Measurements from ENCODE around the gene TCIRG1.

TCIRG1 gene

DNA sequence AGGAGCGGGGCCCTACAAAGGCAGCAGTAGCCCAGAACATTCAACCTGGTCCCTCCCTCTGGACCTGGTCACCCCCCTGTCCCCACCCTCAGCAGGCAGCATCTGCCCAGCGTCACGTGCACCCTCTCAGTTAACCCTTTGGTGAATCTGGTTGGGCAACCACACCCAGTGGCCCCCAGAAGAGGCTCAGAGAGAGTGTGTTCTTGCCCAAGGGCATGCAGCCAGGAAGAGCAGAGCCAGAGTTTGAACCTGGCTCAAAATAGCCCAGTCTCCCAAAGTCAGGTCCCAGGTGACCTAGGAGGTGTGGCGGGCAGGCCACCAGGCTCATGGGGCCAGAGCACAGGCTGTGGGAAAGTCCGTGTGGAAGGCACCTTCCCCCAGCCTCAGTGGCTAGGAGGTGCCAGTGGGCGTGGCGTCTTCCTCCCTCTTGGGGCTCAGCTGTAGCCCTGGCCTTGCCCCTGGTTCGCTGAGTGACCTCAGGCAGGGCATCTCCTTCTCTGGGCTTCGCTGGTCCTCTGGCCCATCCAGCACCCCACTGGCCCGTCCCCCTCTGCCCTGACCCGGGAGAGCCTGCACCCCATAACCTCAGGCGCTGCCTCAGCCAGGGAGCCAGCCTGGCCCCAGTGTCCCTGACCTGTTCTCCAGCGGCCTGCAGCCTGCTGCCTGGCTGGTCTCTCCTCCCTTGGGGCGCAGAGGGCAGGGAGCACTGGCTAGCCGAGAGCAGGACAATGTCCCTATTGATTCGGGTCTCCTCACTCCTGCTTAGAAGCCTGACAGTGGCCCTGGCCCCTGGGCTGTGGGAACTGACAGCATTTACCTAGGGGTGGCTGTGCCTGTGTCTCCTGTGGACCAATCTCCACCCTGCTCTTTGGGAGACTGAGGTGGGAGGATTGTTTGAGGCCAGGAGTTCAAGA is 21.7 kb upstream of the TCIRG1 start:
- no peak for DNase-seq (ENCODE audit: low read depth in 2 of 2)

DNA sequence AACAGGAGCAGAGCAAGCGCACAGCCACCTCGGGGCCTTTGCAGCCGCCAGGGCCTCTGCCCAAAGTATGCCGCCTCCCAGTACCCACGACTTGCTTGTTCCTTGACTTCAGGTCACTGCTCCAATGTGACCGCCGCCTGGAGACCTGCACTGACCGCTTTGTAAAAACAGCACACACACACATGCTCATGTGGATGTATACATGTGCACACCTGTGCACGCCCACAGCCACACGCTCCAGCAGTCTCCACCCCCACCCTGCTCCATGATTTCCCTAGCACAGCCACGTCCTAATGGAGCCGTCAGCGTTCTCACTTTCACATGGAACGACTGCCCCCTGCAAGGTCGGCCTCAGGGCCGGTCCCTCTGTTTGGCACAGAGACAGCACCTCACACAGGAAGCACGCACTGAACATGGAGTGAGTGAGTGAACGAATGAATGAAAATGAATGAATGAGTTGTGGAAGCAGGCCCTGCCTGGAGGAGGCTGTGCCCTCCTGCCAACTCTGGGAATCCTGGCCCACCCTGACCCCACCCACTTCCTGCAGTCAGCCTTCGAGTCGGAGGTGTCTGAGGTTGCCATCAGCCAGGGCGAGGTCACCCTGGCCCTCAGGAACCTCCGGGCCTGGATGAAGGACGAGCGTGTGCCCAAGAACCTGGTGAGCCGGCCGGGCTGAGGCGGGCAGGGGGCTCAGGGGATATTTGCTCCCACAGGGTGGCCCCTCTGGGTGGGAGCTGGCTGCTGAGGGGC is 20.7 kb upstream of the TCIRG1 start:
- DNase-seq (ENCODE audit: low read depth in 2 of 2) = no peak

DNA sequence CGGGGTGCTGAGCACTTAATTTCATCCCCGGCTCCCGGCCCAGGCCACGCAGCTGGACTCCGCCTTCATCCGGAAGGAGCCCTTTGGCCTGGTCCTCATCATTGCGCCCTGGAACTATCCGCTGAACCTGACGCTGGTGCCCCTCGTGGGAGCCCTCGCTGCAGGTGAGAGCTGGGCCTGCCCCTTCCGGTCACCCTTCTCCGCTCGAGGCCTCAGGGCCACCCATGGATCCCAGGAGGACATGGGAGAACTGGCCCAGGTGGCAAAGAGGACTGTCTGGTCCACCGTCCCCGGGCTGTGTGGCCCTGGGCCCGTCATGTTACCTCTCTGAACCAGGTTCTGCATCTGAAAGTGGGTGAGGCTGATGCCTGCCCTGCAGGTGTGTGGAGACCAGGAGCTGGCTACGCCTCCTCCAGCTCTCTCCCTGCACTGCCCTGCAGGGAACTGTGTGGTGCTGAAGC is 20.1 kb upstream of the TCIRG1 start:
- DNase-seq (ENCODE audit: low read depth in 2 of 2) = no peak

DNA sequence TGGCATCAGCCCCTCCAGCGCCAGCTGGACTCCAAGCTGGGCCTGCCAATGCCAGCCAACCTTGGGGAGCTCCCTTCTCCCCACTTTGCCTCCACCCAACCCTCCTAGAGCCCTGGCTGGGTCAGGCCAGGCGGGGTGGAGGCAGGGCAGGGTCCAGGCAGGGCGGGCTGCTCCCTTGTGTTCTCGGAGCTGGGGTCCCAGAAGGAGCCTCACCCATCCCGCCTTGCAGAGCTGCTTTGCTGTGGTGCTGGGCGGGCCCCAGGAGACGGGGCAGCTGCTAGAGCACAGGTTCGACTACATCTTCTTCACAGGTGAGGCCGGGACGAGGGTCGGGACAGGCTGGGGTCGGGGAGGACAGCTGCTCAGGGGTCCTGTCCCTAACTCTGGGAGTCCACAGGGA is 19.3 kb upstream of the TCIRG1 start:
- DNase-seq (ENCODE audit: low read depth in 2 of 2) = no peak

DNA sequence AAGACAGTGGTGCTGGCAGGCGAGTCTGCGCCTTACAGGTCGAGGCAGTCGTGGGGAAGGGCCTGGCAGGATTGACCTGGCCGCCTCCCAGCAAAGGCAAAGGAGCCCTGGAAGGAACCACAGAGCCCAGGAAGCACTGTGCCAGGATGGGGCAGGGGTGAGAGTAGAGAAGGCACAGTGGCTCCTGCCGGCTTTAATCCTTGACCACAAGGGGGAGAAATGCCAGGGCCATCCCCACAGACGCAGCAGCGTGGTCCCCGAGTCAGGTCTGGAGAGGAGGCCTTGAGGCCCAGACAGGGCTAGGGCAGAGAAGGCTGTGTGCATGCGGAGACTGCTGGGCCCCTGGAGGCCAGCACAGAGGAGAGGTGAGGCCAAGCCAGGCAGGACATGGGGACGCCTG is 18.2 kb upstream of the TCIRG1 start:
- DNase-seq (ENCODE audit: low read depth in 2 of 2) = no peak

DNA sequence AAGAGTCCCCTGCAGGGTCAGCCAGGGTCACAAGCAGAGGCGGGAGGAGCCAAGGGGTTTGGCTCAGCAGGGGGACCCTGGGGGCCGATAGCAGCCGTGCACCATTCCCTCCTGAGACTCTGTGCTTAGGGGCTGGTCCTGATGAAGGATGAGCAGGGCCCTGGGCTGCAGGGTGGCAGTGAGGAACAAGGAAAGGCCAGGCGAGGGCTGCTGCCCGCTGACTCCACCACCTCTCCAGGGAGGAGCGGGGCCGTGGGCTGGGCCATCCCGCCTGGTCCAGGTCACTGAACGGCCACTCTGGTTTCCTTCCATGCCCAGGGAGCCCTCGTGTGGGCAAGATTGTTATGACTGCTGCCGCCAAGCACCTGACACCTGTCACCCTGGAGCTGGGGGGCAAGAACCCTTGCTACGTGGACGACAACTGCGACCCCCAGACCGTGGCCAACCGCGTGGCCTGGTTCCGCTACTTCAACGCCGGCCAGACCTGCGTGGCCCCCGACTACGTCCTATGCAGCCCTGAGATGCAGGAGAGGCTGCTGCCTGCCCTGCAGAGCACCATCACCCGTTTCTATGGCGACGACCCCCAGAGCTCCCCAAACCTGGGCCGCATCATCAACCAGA is 17.5 kb upstream of the TCIRG1 start:
- DNase-seq (ENCODE audit: low read depth in 2 of 2) = no peak

DNA sequence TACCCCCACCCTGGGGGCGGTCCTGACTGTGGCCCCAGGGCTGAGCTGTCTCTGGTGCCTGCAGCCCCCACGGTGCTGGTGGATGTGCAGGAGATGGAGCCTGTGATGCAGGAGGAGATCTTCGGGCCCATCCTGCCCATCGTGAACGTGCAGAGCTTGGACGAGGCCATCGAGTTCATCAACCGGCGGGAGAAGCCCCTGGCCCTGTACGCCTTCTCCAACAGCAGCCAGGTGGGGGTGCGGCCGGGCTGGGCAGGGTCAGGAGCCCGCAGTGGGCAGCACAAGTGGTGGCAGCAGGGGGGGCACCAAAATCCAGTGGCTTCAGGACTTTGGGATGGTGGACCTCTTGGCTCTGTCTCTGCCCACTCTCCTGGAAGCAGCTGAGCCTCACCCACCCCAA is 16.3 kb upstream of the TCIRG1 start:
- DNase-seq (ENCODE audit: low read depth in 2 of 2) = no peak

DNA sequence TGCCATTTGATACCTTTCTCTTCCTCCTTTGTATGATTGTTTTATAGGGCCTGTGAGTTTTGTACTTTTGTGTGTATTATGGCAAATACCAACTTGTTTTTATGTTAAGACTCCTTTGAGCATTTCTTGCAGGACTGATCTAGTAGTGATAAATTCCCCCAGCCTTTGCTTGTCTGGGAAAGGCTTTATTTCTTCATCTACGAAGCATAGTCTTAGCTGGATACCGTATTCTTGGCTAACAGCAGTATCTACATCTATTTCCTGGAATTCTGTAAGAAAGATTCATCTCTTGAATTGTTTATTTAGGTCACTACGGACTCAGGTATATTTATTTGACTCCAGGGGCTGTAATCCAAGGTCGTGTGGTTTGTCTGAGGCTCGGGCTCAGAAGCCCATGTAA is 14.3 kb upstream of the TCIRG1 start:
- no peak for DNase-seq (ENCODE audit: low read depth in 2 of 2)

DNA sequence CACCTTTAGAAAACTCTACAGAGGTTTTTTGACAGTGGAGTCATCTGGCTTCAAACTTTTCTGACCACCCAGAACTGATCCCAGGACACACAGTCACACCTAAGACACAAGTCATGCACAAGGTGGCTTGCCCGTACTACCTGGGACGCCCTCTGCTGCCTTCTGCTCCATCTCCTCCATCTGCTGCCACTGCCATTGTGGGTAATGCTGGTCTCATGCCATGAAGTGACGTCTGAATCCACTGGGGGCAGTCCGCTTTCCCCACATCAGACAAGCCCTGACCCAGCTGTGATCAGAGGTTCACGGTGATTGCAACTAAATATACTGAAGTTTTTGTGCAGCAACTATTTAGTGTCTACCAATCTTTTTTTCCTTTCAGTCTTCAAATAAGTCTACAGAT is 13.8 kb upstream of the TCIRG1 start:
- no peak for DNase-seq (ENCODE audit: low read depth in 2 of 2)

DNA sequence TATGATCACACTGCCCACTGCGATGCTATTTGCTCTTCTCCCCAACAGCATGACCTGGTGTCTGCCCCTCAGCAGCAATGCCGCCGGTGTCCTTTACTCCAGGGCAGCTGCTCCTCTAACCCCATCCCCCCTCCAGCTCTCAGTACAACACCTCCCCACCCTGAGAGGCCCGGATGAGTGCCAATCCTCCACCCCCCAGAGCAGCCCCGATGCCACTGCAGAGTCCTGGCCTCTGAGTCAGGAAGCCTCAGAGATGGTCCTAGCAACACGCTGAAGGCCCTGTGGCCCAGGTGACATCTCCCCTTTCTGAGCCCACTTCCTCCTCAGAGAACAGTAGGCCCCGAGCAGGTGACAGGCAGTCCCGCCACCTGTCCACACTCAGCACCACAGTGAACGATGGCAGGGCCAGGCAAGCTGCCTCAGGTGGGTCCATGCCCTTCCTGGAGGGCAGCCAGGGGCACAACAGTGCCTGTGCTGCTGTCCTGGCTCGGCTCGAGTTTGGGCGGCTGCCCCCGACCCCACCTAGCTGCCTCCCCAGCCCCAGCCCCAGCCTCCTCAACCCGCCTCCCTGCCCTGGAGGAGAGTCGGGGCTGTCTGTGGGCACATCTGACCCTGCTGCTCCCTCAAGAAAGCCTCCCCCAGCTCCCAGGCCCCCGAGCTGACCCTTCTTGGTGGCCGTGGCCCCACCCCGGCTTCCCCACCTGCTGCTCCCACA is 12.3 kb upstream of the TCIRG1 start:
- no peak for DNase-seq (ENCODE audit: low read depth in 2 of 2)

DNA sequence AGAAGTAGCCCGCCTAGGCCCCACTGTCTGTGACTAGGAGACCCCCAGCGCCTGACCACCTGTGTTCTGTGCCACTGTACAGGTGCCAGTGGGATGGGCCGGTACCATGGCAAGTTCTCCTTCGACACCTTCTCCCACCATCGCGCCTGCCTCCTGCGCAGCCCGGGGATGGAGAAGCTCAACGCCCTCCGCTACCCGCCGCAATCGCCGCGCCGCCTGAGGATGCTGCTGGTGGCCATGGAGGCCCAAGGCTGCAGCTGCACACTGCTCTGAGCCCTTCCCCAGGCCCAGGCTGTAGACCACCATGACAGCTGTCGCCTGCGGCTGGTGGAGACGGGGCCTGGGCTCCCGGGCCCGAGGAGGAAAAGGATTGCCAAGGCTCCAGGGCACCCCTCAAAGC is 11.2 kb upstream of the TCIRG1 start:
- DNase-seq (ENCODE audit: low read depth in 2 of 2) = no peak

DNA sequence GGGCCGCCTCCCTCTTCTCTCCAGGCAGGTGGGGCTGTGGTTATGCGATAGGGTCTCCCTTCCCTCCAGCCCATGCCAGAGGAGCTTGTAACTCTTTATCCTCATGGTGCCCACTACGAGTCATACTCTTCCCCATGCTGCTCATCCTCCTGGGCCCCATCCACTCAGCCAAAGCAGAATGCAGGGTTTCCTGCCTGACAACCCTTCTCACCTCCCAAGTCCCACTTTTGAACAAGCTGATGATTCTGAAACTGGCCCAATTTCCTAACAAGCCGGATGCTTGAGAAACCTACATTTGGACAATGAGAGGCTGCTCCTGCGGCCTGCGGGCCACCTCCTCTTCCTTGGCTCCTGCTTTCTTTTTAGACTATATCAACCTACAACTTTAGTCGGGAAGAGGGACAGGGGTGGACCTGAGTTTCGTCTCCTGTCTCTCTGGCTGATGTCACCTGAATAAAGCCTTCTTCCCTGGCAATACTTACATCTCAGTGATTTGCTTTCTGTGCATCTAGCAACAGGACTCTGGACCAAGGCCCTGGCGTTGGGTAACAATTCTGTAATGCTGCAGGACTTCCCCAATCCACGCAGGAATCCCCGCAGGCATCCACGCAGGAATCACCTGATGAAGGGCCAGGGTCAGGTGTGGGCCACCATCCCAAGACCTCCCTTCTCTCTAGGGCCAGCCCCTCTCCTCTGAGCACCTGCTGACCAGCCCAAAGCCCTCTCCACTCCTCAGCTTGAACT is 9.9 kb upstream of the TCIRG1 start:
- DNase-seq (ENCODE audit: low read depth in 2 of 2) = no peak

DNA sequence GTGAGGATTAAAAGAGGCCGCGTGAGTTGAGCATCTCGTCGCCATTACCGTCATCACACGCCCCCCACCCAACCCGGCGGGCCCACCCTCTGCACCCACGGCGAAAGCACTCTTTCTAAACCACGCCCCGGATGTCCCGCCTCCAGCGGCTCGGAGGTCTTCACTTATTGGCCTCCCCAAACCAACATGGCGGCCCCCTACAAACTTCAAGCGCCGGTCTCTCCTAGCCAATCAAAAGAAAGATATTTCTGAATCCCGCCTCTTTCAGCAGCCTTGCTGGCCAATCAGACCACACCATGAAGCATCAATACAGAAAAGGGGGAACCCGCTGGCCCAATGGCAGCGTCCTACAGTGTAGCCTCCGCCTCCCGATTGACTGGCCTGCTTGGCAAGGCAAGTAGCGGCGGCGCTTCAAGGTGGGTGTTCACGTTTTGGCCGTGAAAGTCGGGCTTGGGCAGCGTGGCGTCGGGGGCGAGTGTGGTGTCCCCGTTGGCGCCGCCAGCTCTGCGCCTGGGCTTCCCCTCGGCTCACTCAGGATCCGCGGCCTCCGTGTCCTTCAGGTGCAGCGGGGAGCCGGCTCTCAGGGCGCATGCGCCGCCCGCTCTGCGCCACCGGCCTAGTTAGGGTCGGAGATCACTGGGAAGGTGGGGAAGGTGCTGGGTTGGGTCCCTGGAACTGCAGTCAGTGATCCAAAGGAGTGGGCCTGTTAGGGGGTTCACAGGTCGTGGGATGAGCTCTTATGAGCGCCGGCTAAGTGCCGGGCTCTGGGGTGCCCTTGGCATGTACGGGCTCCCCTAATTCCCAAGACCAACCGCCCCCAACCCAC is 8.3 kb upstream of the TCIRG1 start, which contains the start of gene NDUFS8:
Gene NDUFS8 (plus strand): TSS at position 364 of the 826 bp plus-strand sequence. CDS start 1,471 bp downstream, outside the sequence.
- DNase-seq (ENCODE audit: low read depth in 2 of 2) = peak; percentile 95 to 96

DNA sequence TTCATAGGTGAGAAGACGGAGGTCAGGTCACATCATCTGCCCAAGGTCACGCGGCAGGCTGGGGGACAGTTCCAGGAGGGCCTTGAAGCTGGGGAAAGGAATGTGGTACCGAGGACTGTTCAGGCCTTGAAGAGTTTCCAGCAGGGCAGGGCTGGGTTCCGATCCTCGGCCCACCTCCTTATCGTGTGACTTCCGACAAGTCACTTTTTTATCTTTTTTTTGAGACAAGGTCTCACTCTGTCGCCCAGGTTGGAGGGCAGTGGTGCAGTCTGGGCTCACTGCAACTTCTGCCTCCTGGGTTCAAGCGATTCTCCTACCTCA is 7.7 kb upstream of the TCIRG1 start:
- DNase-seq (ENCODE audit: low read depth in 2 of 2) = no peak

DNA sequence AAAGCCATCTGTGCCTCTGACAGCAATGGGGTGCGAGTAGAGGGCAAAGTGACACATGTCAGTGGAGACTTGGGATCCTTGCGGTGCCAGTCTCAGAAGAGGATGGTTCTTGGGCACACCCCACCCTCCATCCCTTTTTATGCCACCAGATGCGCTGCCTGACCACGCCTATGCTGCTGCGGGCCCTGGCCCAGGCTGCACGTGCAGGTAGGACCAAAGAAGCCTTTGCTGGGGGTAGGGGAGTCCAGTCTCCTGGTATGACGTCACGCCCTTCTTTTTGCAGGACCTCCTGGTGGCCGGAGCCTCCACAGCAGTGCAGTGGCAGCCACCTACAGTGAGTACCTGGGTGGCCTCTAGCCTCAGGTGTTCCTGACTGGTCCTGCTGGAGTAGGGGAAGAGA is 6.8 kb upstream of the TCIRG1 start:
- no peak for DNase-seq (ENCODE audit: low read depth in 2 of 2)

DNA sequence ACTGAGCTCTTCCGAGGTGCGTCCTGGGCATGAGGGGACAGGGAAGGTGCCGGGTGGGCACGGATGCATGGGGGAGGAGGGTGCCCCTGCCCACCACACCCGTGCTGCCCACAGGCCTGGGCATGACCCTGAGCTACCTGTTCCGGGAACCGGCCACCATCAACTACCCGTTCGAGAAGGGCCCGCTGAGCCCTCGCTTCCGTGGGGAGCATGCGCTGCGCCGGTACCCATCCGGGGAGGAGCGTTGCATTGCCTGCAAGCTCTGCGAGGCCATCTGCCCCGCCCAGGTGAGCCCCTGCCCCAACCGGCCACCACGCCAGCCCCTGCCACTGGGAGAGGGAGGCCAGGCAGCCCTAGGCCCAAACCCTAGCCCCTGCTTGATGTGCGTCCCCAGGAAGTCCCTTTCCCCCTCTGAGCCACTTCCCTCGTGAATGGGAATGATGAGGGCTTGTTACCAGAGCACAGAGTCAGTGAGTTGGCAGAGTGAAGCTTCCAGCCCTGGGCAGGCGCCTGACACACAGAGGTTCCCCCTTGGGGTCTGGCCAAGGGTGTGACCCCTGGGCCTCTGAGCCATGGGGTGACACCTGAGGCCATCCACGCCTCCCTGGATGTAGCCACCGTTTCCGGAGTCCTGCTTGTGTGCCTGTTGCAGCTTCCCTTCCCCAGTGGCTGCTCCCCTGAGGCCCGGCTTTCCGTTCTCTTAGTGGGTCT is 5.7 kb upstream of the TCIRG1 start:
- no peak for DNase-seq (ENCODE audit: low read depth in 2 of 2)

DNA sequence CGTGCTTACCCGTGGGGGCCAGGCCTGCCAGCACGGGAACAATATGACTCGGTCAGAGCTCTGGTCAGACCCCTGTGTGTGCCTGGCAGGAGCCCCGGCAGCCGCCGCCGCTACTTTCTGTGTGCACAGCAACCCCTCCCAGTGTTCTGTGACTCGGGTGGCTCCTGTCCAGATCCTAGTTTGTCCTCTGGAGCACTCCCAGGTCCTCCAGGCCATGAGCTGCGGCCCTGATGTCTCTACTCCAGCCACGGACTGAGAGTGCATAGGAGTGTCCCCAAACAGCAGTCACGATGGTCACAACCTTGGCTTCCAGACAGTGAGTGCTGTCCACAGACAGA is 5.1 kb upstream of the TCIRG1 start:
- DNase-seq (ENCODE audit: low read depth in 2 of 2) = no peak

DNA sequence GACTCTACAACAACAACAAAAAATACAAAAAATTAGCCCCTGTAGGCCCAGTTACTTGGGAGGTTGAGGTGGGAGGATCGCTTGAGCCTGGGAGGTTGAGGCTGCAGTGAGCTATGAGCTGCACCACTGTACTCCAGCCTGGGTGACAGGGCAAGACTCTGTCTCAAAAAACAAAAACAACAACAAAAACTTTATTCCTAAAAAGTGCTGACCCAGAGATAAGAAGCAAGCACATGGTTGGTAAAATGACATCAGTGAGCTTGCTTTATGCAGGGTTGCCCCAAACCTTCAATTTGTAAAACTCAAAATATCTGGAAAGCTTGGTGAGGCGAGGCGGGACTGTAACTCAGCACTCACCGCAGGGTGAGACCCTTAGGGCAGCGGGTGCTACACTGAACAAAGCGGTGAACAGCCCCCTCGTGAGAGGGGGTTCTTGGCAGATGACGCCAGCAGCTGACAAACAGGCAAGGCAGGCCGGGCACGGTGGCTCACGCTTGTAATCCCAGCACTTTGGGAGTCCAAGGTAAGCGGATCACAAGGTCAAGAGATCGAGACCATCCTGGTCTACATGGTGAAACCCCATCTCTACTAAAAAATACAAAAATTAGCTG is 3.5 kb upstream of the TCIRG1 start:
- DNase-seq (ENCODE audit: low read depth in 2 of 2) = no peak

DNA sequence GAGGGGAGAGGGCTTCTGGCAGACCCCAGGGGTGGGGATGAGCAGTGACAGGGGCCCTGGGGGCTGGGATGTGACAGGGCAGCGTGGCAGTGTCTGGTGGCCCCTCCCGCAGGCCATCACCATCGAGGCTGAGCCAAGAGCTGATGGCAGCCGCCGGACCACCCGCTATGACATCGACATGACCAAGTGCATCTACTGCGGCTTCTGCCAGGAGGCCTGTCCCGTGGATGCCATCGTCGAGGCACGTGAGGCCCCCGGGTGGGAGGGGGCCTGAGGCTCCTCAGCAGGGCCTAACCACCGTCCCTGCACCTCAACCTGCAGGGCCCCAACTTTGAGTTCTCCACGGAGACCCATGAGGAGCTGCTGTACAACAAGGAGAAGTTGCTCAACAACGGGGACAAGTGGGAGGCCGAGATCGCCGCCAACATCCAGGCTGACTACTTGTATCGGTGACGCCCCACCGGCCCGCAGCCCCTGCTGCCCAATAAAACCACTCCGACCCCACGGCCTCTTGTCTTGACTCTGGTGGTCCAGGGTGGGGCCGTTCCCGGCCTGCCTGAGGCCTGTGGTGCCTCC is 2.6 kb upstream of the TCIRG1 start:
- no peak for DNase-seq (ENCODE audit: low read depth in 2 of 2)
